Lower lobe of right lung (tissue), 2 donors: ENCODE results near the gene IQSEC3. TPM values are rescaled to one million over a fixed set of nuclear protein-coding genes. Genes with fewer than 3 reads are reported as not detected.
"Not testable (repeated sequence)": the region's sequence is repeated elsewhere in the genome, so short reads cannot be mapped to it uniquely, and the experiment has no call there.

Source experiments
- ATAC-seq, 2 donors: fragments of 200-7000 bp; cut with Tn5 transposase; one replicate each; pipeline ENCODE4 v1.9.1; 2020 to 2022; ENCODE audit warnings: mild to moderate bottlenecking in 2 of 2, moderate library complexity in 2 of 2
- DNase-seq: peaks from one replicate; pipeline ENCODE4 v3.0.0-alpha.2; 2020
- H3K27ac ChIP-seq: fragments of 200-600 bp; one replicate; pipeline ENCODE4 v1.8.0; 2022
- H3K27me3 ChIP-seq: fragments of 200-600 bp; one replicate; pipeline ENCODE4 v1.8.0; 2022; ENCODE audit warnings: low read depth
- H3K36me3 ChIP-seq: fragments of 200-600 bp; one replicate; pipeline ENCODE4 v1.8.0; 2022; ENCODE audit warnings: mild to moderate bottlenecking
- H3K4me1 ChIP-seq: fragments of 200-600 bp; one replicate; pipeline ENCODE4 v1.8.0; 2022
- H3K4me3 ChIP-seq: fragments of 200-600 bp; one replicate; pipeline ENCODE4 v1.8.0; 2022; ENCODE audit warnings: mild to moderate bottlenecking
- H3K9me3 ChIP-seq: fragments of 200-600 bp; one replicate; pipeline ENCODE4 v1.8.0; 2022
- intact Hi-C: fragments of 100-400 bp; cut with DNase I; formaldehyde crosslinking; loops from one replicate; pipeline ENCODE4 v1.11.0; 2022
- total RNA-seq: library from RNA; stranded (reverse); fragmentation: NEBNext Ultra II Directional; extraction: Animal tissue kit (Norgen Biotek cat#: 25700); gene quantifications from one replicate; pipeline ENCODE4 v1.2.1, GENCODE V29; 2021
- TF ChIP-seq, protein P1 (sequence below): fragments of 200-600 bp; IDR thresholded peaks from one replicate; pipeline ENCODE4 v1.8.0; 2022; ENCODE audit warnings: antibody characterized with exemption, mild to moderate bottlenecking
- donor health status: DM: no; HTN: yes; CAD: no; lungs with severe emphysema.

The IQSEC3 gene
- total RNA-seq, 1 donor from 2014 or later: 10.7 TPM

- Histone ChIP-seq H3K27me3 (peaks cover 29% of the 10 kb centered on the region), H3K4me3 (no peak overlapping the region), H3K4me1 (no peaks in the 10 kb centered on the region), H3K36me3 (no peaks in the 10 kb centered on the region), H3K27ac (no peak overlapping the region), H3K9me3 (peaks cover 6% of the 10 kb centered on the region)
- intact Hi-C loops: no loop called here
- ATAC-seq: no peak
- DNase-seq: no peak
- TF ChIP-seq, protein P1, sequence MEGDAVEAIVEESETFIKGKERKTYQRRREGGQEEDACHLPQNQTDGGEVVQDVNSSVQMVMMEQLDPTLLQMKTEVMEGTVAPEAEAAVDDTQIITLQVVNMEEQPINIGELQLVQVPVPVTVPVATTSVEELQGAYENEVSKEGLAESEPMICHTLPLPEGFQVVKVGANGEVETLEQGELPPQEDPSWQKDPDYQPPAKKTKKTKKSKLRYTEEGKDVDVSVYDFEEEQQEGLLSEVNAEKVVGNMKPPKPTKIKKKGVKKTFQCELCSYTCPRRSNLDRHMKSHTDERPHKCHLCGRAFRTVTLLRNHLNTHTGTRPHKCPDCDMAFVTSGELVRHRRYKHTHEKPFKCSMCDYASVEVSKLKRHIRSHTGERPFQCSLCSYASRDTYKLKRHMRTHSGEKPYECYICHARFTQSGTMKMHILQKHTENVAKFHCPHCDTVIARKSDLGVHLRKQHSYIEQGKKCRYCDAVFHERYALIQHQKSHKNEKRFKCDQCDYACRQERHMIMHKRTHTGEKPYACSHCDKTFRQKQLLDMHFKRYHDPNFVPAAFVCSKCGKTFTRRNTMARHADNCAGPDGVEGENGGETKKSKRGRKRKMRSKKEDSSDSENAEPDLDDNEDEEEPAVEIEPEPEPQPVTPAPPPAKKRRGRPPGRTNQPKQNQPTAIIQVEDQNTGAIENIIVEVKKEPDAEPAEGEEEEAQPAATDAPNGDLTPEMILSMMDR: no peak
These were observed 7.7 kb upstream of the IQSEC3 start for GRCh38 chr12:58832-59231.

- H3K27ac ChIP-seq, H3K4me3 ChIP-seq, H3K9me3 ChIP-seq, DNase-seq, H3K36me3 ChIP-seq, intact Hi-C loops, H3K4me1 ChIP-seq, ATAC-seq: not testable (repeated sequence)
- H3K27me3 ChIP-seq: peaks cover 10% of the 10 kb centered on the region
These were observed 4.7 kb upstream of the IQSEC3 start for GRCh38 chr12:61845-62244.

- H3K9me3 ChIP-seq, H3K4me1 ChIP-seq, ATAC-seq, H3K36me3 ChIP-seq, H3K4me3 ChIP-seq, DNase-seq, intact Hi-C loops, H3K27ac ChIP-seq: not testable (repeated sequence)
- H3K27me3 ChIP-seq: peaks cover 18% of the 10 kb centered on the region
These were observed 990 bp upstream of the IQSEC3 start for GRCh38 chr12:65491-66063.

GRCh38 chr12:66782-67504, 376 bp downstream of the IQSEC3 start:
- peaks cover 20% of the 10 kb centered on the region for H3K27me3 ChIP-seq
- H3K4me3 ChIP-seq, H3K27ac ChIP-seq, H3K4me1 ChIP-seq, intact Hi-C loops, DNase-seq, H3K36me3 ChIP-seq, H3K9me3 ChIP-seq: not testable (repeated sequence)
- ATAC-seq: peak; percentile 94 to 98

- DNase-seq, H3K4me3 ChIP-seq, H3K36me3 ChIP-seq, H3K27ac ChIP-seq, H3K9me3 ChIP-seq, H3K4me1 ChIP-seq, intact Hi-C loops, ATAC-seq: not testable (repeated sequence)
- H3K27me3 ChIP-seq: peaks cover 20% of the 10 kb centered on the region
These were observed 3.1 kb downstream of the IQSEC3 start for GRCh38 chr12:69677-70076.

- H3K4me3 ChIP-seq, intact Hi-C loops, DNase-seq, H3K27ac ChIP-seq, H3K4me1 ChIP-seq, H3K36me3 ChIP-seq, ATAC-seq, H3K9me3 ChIP-seq: not testable (repeated sequence)
- H3K27me3 ChIP-seq: peaks cover 20% of the 10 kb centered on the region
These were observed 4.0 kb downstream of the IQSEC3 start for GRCh38 chr12:70541-70940.

DNA sequence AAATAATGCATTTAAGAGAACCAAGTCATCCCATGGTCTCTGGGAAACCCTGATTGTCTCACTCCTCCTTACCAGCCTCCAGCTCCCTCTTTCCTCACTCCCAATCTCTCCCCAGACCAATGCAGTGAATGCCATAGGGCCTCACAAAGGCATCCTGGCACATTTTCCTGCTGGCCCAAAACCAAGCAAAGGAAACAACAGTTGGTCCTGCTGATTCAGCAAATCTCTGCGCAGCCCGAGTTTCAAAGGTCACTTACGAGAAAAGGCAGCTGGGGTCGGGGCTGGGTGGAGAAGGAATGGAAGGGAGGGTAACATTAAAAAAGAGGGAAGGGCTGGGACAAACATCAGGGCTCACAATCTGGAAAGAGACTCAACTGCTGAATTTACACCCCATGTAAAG, 5.5 kb downstream of the IQSEC3 start:
- H3K9me3 ChIP-seq, intact Hi-C loops, H3K27ac ChIP-seq, H3K4me1 ChIP-seq, DNase-seq, H3K36me3 ChIP-seq, ATAC-seq, H3K4me3 ChIP-seq: not testable (repeated sequence)
- H3K27me3 ChIP-seq: peaks cover 27% of the 10 kb centered on the region

- H3K27ac ChIP-seq, H3K4me1 ChIP-seq, ATAC-seq, H3K4me3 ChIP-seq, H3K36me3 ChIP-seq, H3K9me3 ChIP-seq, intact Hi-C loops, DNase-seq: not testable (repeated sequence)
- peaks cover 32% of the 10 kb centered on the region for H3K27me3 ChIP-seq
These were observed 8.0 kb downstream of the IQSEC3 start for GRCh38 chr12:74420-75190.

DNA sequence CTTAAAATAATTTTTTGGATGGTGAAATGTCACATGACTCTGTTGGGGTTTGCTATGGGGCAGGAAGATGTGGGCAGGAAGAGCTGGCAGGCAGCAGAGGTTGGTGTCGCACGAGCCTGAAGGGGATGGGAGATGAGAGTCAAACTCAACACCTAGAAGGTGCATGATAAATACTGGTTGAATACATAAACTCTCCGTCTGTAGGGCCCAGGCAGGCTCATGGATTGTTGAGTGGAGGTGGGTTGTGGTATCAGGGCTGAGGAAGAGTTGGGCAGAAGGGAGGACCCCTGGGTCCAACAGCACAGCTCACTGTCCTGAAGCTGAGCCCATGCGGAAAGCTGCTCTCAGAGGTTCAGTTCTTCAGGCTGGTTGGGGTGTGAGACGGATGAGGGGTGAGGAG, 9.0 kb downstream of the IQSEC3 start:
- not testable (repeated sequence) for H3K4me1 ChIP-seq, DNase-seq, ATAC-seq

DNA sequence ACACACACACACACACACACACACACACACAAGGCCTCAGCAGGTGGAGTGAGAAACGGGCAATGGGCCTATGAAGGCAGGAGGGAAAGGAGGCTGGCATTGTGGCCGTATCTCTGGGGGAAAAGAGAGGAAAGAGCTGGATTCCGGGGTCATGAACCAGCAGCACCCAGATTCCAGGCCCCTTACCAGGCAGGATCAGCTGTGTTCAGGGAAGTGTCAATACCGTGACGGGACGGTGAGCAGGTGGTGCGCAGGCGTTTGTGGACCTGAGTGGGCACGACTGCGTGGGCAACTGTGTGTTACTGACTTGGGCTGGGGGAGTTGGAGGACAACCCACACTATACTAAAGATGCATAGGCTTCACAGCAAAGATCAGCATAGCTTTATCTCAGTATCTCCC, 9.5 kb downstream of the IQSEC3 start:
- peaks cover 28% of the 10 kb centered on the region for H3K27me3 ChIP-seq
- ATAC-seq: peak; percentile 5 to 9
- H3K4me3 ChIP-seq, DNase-seq, H3K4me1 ChIP-seq, H3K36me3 ChIP-seq, H3K9me3 ChIP-seq, H3K27ac ChIP-seq, intact Hi-C loops: not testable (repeated sequence)

More for the DNA sequence above, 9.0 kb downstream of the IQSEC3 start:
- H3K9me3 ChIP-seq, H3K36me3 ChIP-seq, intact Hi-C loops, H3K4me3 ChIP-seq, H3K27ac ChIP-seq: not testable (repeated sequence)
- H3K27me3 ChIP-seq: peaks cover 30% of the 10 kb centered on the region

DNA sequence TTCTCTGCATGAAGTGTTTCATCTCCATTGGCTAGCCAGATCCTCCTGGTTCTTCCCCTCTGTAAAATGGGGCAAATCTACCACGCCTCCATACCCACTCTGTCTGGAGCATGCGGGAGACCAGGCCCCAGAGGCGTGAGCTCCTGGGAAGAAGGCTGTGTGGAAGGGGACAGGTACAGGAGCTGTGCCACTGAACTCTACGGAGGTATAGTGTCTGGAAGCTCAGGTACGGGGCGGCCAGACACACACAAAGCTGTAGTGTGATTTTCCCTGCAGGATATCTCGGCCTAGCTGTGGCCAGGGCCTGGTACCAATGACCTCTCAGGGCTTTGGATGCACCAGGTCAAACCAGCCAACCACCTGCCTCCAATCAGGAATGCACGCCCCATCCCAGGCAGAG, 10.0 kb downstream of the IQSEC3 start:
- H3K4me1 ChIP-seq, H3K36me3 ChIP-seq, intact Hi-C loops, H3K4me3 ChIP-seq, DNase-seq, H3K27ac ChIP-seq, H3K9me3 ChIP-seq: not testable (repeated sequence)
- peak; percentile 11 to 33 for ATAC-seq
- H3K27me3 ChIP-seq: peaks cover 32% of the 10 kb centered on the region

- peaks cover 32% of the 10 kb centered on the region for H3K27me3 ChIP-seq
- ATAC-seq: peak; percentile 16 to 31
These were observed 10.6 kb downstream of the IQSEC3 start for GRCh38 chr12:77101-77719.

More at GRCh38 chr12:77101-77719, 10.6 kb downstream of the IQSEC3 start:
- DNase-seq, H3K9me3 ChIP-seq, intact Hi-C loops, H3K27ac ChIP-seq, H3K4me3 ChIP-seq, H3K36me3 ChIP-seq, H3K4me1 ChIP-seq: not testable (repeated sequence)
